Measurements from ENCODE around the gene LMAN1L.

The LMAN1L gene

DNA sequence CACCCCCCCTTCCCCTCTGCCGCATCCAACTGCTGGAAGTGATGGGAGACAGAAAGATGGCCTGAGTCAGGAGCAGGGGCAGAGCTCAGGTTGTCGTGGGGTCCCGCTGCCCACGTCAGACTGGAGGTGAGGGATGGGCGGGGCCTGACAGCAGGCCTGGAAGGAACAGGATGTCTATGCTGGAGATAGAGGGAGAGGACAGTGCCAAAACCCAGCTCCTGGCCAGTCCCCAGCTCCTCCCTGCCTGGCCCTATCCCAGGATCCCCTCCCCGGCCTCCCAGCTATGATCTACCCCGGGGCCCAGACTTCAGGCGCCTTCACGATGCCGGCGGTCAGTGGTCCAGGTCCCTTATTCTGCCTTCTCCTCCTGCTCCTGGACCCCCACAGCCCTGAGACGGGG lies at the start of gene LMAN1L:
TSS of gene LMAN1L (plus strand) at position 303 of the 400 bp plus-strand sequence. CDS start at position 323, 20 bp downstream.
- no peak for DNase-seq

DNA sequence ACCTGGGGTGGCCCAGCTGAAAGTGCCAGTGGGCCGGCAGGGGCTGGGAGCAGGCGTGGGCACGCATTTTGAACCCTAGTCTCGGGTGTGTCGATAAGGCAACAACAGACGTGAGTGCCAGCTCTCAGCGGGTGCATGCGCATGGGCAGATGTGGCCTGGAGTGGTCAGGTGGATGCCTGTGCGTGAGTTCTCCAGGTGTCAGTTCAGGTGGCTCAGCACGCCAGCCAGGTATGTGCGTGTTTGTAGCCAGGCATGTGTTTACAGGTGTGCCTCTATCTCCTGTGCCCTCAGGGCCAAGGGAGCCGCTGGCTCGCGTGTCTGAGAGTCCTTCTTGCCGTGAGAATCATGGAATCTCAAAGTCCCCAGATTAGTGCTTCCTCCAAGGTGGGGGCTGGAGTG lies 49.2 kb upstream of the LMAN1L start:
- no peak for DNase-seq

DNA sequence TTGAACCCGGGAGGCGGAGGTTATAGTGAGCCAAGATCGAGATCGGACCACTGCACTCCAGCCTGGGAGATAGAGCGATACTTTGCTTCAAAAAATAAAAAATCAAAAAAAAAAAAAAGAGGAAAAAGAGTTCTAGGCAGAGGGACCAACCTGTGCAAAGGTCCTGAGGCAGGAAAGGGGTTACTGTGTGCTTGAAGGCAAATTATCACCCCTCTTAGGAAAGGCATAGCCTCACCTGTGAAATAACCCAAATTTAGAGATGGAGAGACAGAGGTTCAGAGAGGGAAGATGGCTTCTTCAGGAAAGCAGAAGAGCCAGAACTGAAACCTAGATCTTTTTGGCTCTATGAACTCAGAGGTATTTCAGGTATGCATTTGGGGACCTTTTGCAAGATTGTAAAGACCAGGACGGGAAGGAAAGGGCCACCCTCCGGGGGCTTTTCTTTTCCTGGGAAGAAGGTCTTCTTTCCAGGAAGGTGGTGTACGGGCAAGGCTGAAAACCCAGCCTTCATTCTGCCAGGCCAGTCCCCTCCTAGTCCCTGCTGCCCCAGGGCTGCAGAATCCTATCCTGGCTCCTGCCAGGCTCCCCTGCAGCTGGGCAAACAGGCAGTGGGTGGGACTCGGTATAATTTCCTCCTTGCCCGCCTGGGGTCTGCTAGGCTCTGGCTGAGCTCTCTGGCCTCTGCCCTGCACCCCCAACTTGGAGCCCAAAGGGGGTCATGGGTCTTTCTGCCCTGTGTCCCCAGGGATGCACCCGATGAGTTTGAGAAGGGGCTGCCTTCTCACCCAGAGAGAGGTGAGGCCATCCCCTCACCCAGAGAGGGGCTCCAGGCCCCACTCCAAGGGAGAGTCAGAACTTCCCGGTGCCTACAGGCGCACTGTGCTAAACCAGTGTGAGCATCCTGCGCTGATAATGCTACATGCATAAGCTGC lies 45.2 kb upstream of the LMAN1L start:
- DNase-seq: no peak

DNA sequence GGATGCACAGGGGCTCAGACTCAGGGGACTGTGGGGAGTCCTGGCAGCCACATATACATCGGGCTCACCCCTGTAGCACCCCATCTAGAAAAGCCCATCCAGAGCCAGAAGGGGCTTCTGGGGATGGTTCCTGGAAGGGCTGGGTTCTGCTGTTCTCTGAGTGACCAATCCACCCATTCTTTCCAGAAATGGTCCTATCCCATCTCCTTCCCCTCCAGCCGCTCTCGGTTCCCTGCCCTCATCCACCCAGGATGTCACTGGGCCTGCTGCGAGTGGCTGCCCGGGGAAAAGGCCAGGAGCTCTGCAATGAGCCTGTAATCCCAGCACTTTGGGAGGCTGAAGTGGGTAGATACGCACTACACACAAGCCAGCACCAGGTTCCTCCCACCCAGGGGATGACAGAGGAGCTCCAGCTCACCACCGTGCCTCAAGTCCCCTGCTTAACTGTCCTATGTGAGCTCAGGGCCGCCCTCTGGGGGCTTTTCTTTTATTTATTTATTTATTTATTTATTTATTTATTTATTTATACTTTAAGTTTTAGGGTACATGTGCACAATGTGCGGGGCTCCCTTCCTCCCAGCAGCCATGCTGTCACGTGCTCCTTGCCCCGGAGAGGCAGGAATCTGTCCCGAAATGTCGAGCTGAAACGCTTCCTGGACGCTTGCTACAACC lies 44.4 kb upstream of the LMAN1L start:
- no peak for DNase-seq

DNA sequence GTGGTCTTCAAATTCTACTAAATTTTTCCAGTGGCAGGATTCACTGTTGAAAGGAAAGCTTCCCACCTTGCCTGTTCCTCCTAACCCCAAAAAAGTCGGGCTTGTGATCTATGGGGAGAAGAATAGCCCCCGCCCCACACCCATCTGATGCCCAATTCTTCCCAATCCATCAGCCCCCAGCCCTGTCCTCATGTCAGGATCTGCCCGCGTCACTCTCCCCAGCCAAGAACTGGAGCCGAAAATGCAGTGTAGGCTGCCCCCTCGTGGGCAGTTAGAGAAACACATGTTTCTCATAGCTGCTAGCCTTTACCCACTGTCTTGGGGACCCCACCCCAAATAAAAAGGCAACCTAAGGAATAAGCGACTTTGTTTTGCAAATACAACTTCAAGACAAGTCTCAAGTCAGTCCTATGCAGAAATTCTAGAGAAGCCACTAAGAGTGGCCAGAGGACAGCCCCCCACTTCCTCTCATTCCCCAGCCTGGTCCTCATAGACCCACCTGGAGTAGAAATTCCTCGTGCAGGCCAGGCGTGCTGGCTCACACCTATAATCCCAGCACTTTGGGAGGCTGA lies 43.8 kb upstream of the LMAN1L start:
- DNase-seq: peak; percentile 57 to 60

DNA sequence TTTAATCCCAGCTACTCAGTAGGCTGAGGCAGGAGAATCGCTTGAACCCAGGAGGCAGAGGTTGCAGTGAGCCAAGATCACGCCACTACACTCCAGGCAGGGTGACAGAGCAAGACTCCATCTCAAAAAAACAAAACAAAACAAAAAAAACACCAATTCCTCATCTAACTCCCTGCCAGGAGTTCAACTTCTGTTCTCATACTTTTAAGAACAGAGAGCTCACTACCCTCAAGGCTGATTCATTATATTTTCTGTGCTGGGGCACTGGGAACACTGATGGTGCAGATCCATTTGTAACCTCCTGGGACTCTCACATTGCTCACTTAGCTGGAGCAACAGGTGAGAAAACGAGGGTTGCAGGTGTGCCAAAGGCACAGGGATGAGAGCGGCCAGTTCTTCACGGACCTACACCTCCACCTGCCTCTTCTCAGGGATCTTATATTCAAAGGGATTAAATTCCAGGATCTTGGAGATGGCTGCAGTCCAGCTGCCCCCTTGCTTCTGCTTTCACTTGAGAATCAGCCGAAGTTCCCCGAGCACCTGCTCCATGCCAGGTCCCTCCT lies 43.1 kb upstream of the LMAN1L start:
- DNase-seq: no peak

DNA sequence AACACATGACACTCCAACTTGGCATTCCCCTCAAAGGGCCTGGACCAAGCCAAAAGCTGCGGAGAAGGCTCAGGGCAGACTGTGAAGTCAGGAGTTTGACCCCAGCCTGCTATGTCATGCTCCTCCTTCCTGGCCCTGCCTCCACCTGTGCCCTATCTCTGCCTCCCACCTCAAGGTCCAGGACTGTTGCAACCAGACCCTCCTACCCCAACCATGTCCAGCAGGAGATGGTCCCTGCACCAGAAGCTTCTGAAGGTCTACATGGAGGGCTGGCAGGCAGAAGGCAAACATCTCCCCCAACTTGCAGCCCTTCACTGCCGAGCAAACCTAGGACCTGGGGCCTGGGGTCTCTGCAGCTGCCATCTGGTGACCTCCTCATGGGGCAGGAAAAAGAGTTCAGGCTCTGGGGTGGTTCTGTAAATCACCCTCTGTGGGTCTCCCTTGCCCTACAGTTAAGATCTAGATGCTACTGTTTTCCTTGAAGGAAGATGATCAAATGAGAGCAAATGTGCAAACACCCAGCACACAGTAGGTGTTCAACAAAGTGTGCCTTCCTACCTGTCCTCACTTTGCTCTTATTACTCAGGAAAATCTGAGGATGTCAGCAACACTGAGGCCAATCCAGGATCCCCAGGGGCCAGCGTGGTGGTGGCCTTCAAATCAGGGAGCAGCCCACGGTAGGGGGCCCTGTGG lies 42.3 kb upstream of the LMAN1L start:
- no peak for DNase-seq

DNA sequence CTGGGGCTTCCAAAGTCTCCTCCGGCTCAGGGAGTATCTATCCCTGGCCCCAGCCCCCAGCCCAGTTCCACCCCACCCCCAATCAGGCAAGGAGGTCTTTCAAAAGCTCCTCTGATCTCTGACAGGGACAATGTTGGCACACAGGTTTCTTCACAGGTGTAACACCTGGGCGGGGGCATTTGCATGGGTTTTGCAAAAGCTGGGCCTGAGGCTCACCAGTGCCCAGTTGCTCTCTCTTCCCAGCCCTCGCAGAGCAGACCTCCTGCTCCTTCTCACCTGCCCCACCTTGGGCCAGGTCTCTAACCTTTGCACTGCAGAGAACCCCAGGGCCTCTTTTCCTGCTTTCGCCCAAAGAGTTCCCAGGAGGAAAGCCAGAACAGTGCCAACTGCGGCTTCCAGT lies 39.3 kb upstream of the LMAN1L start:
- DNase-seq: no peak

DNA sequence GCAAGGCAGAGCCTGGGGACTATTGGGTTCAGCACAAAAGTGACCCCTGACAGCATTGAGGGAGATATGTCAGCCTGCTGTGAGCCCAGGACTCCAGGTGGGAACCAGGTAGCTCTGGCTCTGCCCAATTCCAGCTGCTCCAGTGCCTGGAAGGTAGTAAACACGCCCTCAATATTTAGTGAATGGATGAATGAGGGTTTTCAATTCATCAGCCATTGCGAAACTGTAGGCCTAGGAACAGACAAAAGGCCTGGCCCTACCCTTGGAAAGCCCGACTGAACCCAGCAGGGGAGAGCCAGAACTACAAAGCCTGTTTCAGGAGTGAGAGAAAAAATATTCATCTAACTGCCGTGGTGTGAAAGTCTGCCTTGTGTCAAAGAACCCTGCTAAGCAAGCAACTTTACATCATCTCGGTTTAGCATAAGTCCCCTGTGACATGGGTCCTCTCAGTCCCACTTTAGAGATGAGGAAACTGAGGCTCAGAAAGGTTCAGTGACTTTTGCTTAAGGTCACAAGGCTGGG lies 38.8 kb upstream of the LMAN1L start:
- no peak for DNase-seq

DNA sequence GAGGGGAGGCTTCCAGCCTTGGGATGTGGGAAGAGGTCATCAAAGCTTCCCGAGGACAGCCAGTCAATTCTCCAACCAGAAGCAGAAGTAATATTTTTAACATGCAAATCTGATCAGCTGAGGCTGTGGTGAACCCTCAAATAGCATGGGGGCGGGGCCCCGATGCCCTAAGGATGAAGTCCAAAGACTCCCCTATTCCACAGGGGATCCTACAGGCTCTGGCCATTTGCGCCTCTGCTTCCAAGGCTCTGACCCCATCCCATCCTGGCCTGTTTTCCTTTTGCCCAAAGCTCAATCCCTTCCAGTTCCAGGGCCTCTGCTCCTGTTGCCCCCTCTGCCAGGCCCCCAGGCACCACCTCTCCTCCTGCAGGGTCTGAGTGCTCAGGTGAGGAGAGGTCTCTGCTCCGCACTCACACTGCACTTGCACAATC lies 37.5 kb upstream of the LMAN1L start:
- DNase-seq: no peak

DNA sequence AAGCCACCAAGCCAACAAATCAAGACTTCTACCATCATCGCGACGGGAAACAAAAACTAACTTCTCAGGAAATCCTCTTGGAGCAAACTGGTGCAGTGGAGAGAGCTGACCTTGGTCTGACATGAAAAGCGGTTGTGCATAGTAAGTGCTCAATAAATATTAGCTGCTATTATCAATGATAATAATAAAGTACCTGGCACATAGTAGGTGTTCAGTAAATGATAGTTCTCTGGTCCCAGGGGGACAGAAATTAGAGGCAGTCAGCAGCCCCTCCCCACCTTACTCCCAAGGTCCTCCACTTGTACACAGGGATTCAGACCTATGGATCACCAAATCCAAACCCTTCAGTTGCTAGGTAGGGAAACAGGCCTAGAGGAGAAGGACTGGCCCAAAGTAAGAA lies 36.7 kb upstream of the LMAN1L start:
- DNase-seq: no peak

DNA sequence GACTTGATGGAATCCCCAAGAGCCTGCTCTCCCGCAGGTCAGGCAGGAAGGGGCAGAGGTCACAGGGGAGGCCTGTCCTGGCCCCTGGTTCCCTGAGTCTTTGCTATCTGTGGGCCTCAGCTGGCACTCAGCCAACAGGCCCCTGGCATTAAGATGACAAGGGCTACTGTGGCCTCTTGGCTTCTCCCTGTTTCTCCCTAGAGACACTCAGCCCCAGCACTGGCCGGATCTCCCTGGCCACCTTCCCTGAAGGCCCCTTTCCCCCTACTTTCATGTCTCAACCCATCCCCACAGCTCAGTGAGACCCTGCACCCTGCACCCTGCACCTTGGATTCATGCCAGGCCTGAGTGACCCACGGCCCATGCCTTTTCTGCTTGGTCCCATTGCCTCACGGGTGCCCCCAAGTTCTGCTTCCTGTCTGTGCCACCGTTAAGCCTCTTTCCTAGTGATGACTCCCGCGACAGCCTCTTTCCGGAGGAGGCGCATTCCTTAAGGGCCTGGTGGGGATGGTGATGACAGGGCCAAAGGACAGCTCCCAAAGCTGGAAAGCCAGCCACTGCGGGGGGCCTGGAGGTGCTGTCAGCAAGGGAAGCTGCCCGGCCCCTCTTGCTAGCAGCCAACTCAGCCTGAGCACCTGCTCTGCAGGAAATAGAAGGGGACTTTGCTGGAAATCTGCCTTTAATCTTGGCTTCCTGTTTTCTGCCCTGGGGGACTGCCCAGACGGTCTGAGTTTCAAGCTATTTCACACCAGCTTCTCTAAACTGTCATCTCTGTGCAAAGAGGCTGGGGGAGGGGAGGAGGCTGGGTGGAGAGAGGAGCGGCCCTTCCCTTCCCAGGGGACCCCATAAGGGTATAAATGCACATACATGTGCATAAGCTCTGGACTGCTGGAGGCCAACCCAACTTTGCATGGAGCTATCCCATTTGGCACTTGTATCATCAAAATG lies 35.5 kb upstream of the LMAN1L start:
- DNase-seq: peak in 1 of 2 experiments; percentile 55

DNA sequence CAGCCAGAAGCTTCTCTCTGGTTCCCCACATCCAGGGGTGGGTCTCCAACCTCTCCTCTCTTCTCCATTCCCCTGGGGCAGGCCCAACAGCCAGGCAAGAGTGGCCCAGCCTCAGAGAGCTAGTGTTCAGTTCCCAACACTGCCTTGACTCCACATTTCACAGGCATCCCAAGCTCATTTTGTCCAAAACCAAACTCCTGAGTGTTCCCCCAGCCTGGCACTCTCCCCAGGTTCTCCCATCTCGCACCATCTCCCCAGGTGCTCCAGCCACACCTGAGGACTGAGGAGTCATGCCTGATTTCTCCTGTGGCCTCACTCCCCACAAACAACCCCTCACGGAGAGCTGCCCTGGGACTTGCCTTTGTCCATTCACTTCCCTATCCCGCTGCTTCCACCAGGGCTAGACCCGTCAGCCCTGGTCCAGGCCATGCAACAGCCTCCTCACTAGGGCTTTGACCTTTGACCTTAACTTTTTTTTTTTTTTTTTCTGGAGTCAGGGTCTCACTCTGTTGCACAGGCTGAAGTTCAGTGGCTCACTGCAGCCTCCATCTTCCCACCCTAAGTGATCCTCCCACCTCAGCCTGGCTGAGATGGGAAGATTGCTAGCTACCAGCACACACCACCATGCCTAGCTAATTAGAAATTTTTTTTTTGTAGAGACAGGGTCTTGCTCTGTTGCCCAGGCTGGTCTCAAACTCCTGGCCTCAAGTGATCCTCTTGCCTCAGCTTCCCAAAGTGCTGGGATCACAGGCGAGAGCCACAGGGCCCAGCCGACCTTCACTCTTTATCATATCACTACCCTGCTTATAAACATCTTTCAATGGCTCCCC lies 34.7 kb upstream of the LMAN1L start:
- DNase-seq: no peak

DNA sequence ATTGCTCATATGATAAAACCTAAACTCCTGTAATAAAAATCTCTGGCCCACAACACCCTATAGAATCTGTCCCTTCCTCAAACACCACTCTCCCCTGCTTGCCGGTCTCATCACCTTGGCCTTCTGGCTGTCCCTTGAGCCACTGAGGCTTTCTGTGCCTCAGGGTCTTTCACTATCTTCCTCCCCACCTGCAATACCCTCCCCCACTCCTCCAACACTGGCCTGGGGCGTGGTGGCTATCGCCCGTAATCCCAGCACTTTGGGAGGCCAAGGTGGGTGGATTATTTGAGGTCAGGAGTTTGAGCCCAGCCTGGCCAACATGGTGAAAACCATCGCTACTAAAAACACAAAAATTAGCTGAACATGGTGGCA lies 34.0 kb upstream of the LMAN1L start:
- no peak for DNase-seq

DNA sequence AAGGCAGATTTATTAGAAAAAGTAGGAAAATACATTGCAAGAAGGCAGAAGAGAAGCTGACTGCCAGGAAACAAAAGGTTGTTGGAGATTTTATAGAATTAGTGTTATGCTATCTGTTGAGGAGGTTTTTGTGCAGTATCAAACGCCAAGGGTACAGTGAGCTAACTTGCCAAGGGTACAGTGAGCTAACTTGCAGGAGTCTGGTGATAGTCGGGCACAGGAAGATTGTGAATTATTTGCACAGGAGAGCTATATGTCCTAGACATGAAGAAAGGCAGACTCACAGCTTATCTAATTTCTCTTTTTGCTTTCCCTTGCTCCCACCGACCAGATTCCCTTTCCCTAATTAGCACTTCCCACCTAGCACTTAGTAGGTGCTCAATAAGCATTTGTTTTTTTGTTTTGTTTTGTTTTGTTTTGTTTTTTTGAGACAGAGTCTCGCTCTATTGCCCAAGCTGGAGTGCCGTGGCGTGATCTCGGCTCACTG lies 33.4 kb upstream of the LMAN1L start:
- no peak for DNase-seq

DNA sequence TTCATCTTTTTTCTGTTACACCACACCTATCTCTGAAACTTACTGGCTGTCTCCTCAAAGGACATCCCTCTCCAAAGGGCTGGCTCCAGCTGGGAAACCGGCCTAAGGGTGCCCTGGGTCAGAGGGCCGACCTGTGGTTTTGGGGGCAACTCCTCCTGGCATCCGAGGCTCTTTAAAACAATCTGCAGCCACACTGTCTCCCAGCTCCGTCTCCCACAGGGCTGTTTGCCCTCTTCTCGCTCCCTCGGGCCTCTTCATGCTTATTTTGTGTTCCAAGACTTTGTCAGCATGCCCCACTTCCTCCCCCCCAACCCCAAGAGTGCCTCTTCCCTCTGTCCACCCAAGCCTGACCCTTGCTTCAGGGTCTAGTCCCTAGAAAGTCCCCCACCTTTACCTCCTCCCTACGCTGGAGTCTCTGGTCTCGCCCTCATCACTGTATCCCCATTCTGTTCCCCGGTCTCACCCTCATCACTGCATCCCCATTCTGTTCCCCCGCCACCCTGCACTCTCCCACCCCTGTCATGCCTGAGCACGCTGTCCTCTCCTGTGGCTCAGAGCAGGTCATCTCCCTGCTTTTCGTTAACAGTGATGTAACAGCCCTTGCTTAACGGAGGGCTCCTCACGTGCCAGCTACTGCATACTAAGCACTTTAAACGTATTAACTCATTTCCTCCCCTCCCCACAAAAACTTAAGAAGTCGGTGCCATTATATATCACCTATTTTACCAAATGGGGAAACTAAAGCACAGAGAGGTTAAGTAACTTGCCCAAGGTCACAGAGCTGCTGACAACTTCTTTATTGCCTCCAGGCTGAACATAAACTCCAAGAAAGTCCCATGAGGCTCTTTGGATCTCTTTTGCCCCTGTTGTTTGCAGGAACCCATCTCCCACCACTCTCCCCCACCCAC lies 31.9 kb upstream of the LMAN1L start:
- DNase-seq: peak in 1 of 2 experiments; percentile 54

DNA sequence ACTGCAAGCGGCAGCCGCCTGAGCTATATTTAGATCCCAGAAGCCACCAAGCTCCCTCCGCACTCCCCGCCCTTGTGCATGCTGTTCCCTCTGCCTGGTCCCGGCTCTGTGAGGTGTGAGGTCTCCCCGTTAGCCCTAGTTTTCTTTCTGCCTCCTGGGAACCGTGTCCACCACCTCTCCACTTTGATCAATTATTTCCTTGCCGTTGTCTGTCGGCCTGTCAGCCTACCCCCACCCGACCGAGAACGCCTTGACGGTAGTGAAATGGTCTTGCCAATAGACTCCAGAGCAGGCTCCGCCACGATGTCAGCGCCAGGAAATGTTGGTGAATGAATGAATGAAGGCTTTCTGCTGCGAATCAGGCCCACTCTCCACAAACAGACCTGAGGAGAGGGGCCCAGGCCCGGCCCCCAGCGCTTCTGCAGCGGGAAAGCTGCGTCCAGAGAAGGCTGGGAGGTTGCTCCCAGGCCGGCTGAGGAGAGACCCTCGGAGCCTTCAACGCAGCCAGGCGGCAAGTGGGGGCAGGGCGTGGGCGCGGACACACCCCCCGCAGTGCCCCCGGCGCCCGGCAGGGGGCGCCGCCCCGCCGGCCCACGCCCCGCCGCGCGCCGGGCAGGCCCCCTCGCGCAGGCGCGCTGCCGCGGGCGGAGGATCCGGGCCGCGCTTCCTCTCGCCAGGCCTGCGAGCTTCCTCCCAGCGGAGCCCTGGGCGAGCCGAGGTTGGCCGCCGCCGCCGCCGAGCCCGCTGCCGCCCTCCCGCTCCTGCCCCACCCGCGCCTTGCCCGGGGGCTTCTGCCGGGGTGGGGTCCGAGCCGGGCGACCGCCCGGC lies 31.0 kb upstream of the LMAN1L start, which contains the start of gene CSK:
TSS of gene CSK (plus strand) at position 650 of the 828 bp plus-strand sequence. CDS start 16,218 bp downstream, outside the sequence.
- peak; percentile 71 to 79 for DNase-seq
